CD14-positive monocyte (primary cell): ENCODE measurements around the gene MYL6B. TPM values are rescaled to one million over a fixed set of nuclear protein-coding genes. Genes with fewer than 3 reads are reported as not detected.
A peak's percentile ranks its signal among the peaks of the same experiment; 100 is the strongest.
"Not testable (repeated sequence)": the region's sequence is repeated elsewhere in the genome, so short reads cannot be mapped to it uniquely, and the experiment has no call there.

Experiments
- DNase-seq, 3 donors: peaks; one replicate each; pipeline ENCODE4 v3.0.0-alpha.2; 2011 to 2022
- H2AFZ ChIP-seq: 2 replicates; pipeline ENCODE4 v1.6.0; 2012; ENCODE audit warnings: mild to moderate bottlenecking, low read depth, low read length, inconsistent platforms; ENCODE audit not compliant: insufficient read depth, poor library complexity, severe bottlenecking
- H3K27ac ChIP-seq, 2 donors: 1 replicate in 1 of 2; 2 replicates in 1 of 2; pipeline ENCODE4 v1.5.1; 2012 to 2013; ENCODE audit warnings: low read length in 2 of 2, control low read depth in 1 of 2, inconsistent platforms in 1 of 2, low read depth in 1 of 2, mild to moderate bottlenecking in 1 of 2
- H3K27me3 ChIP-seq, 2 donors: one replicate each; pipeline versions ENCODE4 v1.6.0 to v1.6.1; 2011 to 2013; ENCODE audit warnings: low read length in 2 of 2; ENCODE audit not compliant: control insufficient read depth in 2 of 2, insufficient read depth in 2 of 2
- H3K36me3 ChIP-seq, 2 donors: replicated peaks in 1 of 2; 1 replicate in 1 of 2; 2 replicates in 1 of 2; pipeline versions ENCODE4 v1.5.1 to v1.6.1; 2012 to 2013; ENCODE audit warnings: low read length in 2 of 2, control low read depth in 1 of 2, inconsistent platforms in 1 of 2, mild to moderate bottlenecking in 1 of 2; ENCODE audit not compliant: insufficient read depth in 2 of 2, control insufficient read depth in 1 of 2
- H3K4me1 ChIP-seq, 2 donors: 1 replicate in 1 of 2; 2 replicates in 1 of 2; pipeline versions ENCODE4 v1.5.1 to v1.6.1; 2012 to 2013; ENCODE audit warnings: low read length in 2 of 2, control low read depth in 1 of 2, inconsistent platforms in 1 of 2, mild to moderate bottlenecking in 1 of 2, moderate library complexity in 1 of 2; ENCODE audit not compliant: insufficient read depth in 2 of 2, control insufficient read depth in 1 of 2
- H3K4me2 ChIP-seq: replicated peaks from 2 replicates; pipeline ENCODE3; 2012; ENCODE audit warnings: low read length, moderate library complexity, mild to moderate bottlenecking; ENCODE audit not compliant: poor library complexity, severe bottlenecking; ENCODE audit errors: extremely low read depth
- H3K4me3 ChIP-seq, 3 experiments: fragments of 200-600 bp in 1 of 3; sonication (generic) in 1 of 3; replicated peaks in 1 of 3; 1 replicate in 2 of 3; 2 replicates in 1 of 3; pipeline ENCODE4 v1.5.1; 2011 to 2013; ENCODE audit warnings: low read length in 3 of 3, mild to moderate bottlenecking in 3 of 3, control low read depth in 2 of 3, low read depth in 2 of 3, inconsistent platforms in 1 of 3, moderate library complexity in 1 of 3
- H3K79me2 ChIP-seq: 2 replicates; pipeline ENCODE4 v1.6.0; 2012; ENCODE audit warnings: mild to moderate bottlenecking, control low read depth, inconsistent platforms, low read length, moderate library complexity; ENCODE audit not compliant: insufficient read depth
- H3K9ac ChIP-seq: 2 replicates; pipeline ENCODE4 v1.6.0; 2017; ENCODE audit warnings: low read length, mild to moderate bottlenecking; ENCODE audit not compliant: insufficient read depth, poor library complexity, severe bottlenecking
- H3K9me3 ChIP-seq, 2 donors: replicated peaks in 1 of 2; 1 replicate in 1 of 2; 2 replicates in 1 of 2; pipeline versions ENCODE4 v1.5.1 to v1.6.1; 2012 to 2013; ENCODE audit warnings: low read length in 2 of 2, control low read depth in 1 of 2; ENCODE audit not compliant: control insufficient read depth in 1 of 2, insufficient read depth in 1 of 2
- H4K20me1 ChIP-seq: 2 replicates; pipeline ENCODE4 v1.6.0; 2012; ENCODE audit warnings: mild to moderate bottlenecking, low read length, control low read depth, moderate library complexity; ENCODE audit not compliant: insufficient read depth
- H3K27ac Mint-ChIP-seq, 7 donors: one replicate each; pipeline ENCODE4 v1.8.0; 2020; ENCODE audit warnings: mild to moderate bottlenecking in 7 of 7, mixed read lengths in 7 of 7, moderate library complexity in 6 of 7, inconsistent platforms in 2 of 7
- H3K27me3 Mint-ChIP-seq, 3 donors: one replicate each; pipeline ENCODE4 v1.8.0; 2021 to 2022; ENCODE audit warnings: low read depth in 3 of 3, mild to moderate bottlenecking in 3 of 3, mixed read lengths in 3 of 3, moderate library complexity in 3 of 3, inconsistent platforms in 1 of 3
- H3K36me3 Mint-ChIP-seq, 2 donors: one replicate each; pipeline ENCODE4 v1.8.0; 2020; ENCODE audit warnings: mixed read lengths in 2 of 2, inconsistent platforms in 1 of 2, mild to moderate bottlenecking in 1 of 2
- H3K4me1 Mint-ChIP-seq: one replicate; pipeline ENCODE4 v1.8.0; 2020; ENCODE audit warnings: mild to moderate bottlenecking, mixed read lengths
- H3K4me3 Mint-ChIP-seq, 2 donors: one replicate each; pipeline ENCODE4 v1.8.0; 2020; ENCODE audit warnings: mild to moderate bottlenecking in 2 of 2, mixed read lengths in 2 of 2, moderate library complexity in 1 of 2
- H3K9me3 Mint-ChIP-seq, 7 donors: one replicate each; pipeline ENCODE4 v1.8.0; 2020 to 2022; ENCODE audit warnings: mixed read lengths in 7 of 7, mild to moderate bottlenecking in 6 of 7, moderate library complexity in 6 of 7, inconsistent platforms in 2 of 7
- CTCF ChIP-seq: fragments of 200-600 bp; IDR thresholded peaks from one replicate; pipeline ENCODE4 v1.8.0; 2022; ENCODE audit warnings: antibody characterized with exemption, mild to moderate bottlenecking
- WGBS: methylation state at CpG from one replicate; pipeline ENCODE4 v1.1.5; 2013; ENCODE audit warnings: missing lambda C conversion rate; ENCODE audit not compliant: insufficient coverage; 5-methylcytosine and 5-hydroxymethylcytosine counted together
- intact Hi-C, 2 donors: fragments of 100-400 bp; cut with micrococcal nuclease; formaldehyde crosslinking; loops; one replicate each; pipeline versions ENCODE4 v1.15.0 to v1.15.1; 2023
- polyA plus RNA-seq, 3 donors: library from polyadenylated mRNA; depleted of rRNA in 1 of 3; unstranded in 2 of 3; stranded (reverse) in 1 of 3; fragments of 300-500 nt in 2 of 3; fragments of >200 nt in 1 of 3; fragmentation: Illumina TruSeq in 2 of 3; gene quantifications; 1 replicate in 2 of 3; 2 replicates in 1 of 3; pipeline ENCODE4 v1.2.3, GENCODE V29; 2012 to 2021

MYL6B gene
- polyA plus RNA-seq, 3 donors: 2.7 to 4.3 (median 4.1) TPM

- no peaks in the 10 kb centered on the region for H3K27me3 ChIP-seq
- Mint-ChIP-seq H3K36me3 (peaks cover 42 to 45% of the 10 kb centered on the region in 2 donors), H3K9me3 (no peaks in the 10 kb centered on the region), H3K27me3 (no peaks in the 10 kb centered on the region), H3K4me1 (peaks cover 29% of the 10 kb centered on the region), H3K4me3 (peak overlapping the region; percentile 95 to 98), H3K27ac (peak overlapping the region; percentile 97 to 100 (median 99))
- H3K36me3 ChIP-seq: peaks cover 34 to 38% of the 10 kb centered on the region in 2 donors
- H2AFZ ChIP-seq: peak overlapping the region; percentile 83
- peak overlapping the region in 1 of 2 donors; percentile 98 for H3K27ac ChIP-seq
- H3K4me2 ChIP-seq: peak overlapping the region; percentile 85
- WGBS: 85% methylated on average over 6 of the region's 10 CpGs
- H3K4me1 ChIP-seq: peaks cover 30 to 31% of the 10 kb centered on the region in 2 donors
- TF ChIP-seq CTCF: no peak
- H3K4me3 ChIP-seq: peak overlapping the region; percentile 88 to 97 (median 89)
- H4K20me1 ChIP-seq: peaks cover 9% of the 10 kb centered on the region
- peak overlapping the region; percentile 91 for H3K9ac ChIP-seq
- intact Hi-C loops: loop anchor here (5.0 to 10.0 kb wide), 4 partner anchors 37 to 291 kb away; partner anchors contain the start of genes RPS26 (in 2 of the 2), DNAJC14 (in 1 of the 2), MYL6B (in 1 of the 2) and RAB5B (in 1 of the 2)
- no peak for DNase-seq
- H3K79me2 ChIP-seq: peaks cover 36% of the 10 kb centered on the region
- H3K9me3 ChIP-seq: no peaks in the 10 kb centered on the region
Observed at GRCh38 chr12:56115329-56115728, 37.1 kb upstream of the MYL6B start.

DNA sequence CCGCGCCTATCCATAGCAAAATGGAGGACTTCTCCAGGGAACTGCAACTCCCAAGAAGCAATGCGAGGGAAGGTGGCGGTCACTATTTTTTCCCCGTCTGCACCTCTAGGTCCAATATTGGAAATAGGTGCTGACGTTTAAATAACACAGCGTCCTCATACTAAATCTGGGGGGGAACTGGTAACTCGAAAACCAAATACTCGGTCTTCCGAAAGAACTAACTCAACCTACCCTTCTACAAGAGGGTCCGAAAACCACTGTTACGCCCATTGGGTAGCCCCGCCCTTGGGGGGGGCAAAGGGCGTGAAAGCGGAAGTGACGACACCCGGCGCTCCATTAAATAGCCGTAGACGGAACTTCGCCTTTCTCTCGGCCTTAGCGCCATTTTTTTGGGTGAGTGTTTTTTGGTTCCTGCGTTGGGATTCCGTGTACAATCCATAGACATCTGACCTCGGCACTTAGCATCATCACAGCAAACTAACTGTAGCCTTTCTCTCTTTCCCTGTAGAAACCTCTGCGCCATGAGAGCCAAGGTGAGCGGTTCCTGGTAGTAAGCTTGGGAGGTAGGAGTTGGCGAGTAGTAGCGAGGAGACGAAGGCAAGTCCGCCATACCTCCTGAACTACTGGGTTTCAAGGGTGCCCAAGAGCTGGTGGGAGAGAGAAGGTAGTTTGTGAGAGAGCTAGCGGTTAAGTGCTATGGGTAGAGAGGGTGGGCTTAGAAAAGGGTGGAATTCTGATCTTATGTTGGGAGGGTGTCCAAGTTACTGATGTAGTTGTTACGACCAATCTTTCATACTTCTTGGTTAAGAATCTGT, 35.9 kb upstream of the MYL6B start, which contains the start of gene RPL41:
Gene RPL41 (plus strand): TSS at position 367 of the 815 bp plus-strand sequence.
- H3K27me3 Mint-ChIP-seq: no peaks in the 10 kb centered on the region
- H3K27ac Mint-ChIP-seq: peak within 1 kb of the TSS; percentile 97 to 100 (median 99)
- no peaks in the 10 kb centered on the region for H3K27me3 ChIP-seq
- no peaks in the 10 kb centered on the region for H3K9me3 ChIP-seq
- TF ChIP-seq CTCF: no peak
- H3K36me3 Mint-ChIP-seq: peaks cover 42 to 45% of the 10 kb centered on the region in 2 donors
- peak within 1 kb of the TSS; percentile 85 for H3K4me2 ChIP-seq
- H4K20me1 ChIP-seq: peaks cover 14% of the 10 kb centered on the region
- no peaks in the 10 kb centered on the region for H3K9me3 Mint-ChIP-seq
- peaks cover 34 to 38% of the 10 kb centered on the region in 2 donors for H3K36me3 ChIP-seq
- 3% methylated on average over 8 of the region's 34 CpGs for WGBS
- peak within 1 kb of the TSS; percentile 95 to 98 for H3K4me3 Mint-ChIP-seq
- intact Hi-C loops: loop anchor here (5.0 to 10.0 kb wide), 4 partner anchors 36 to 292 kb away; partner anchors contain the start of genes RPS26 (in 2 of the 2), DNAJC14 (in 1 of the 2), MYL6B (in 1 of the 2) and RAB5B (in 1 of the 2)
- DNase-seq: peak; percentile 92 to 94 (median 93)
- peak within 1 kb of the TSS; percentile 83 for H2AFZ ChIP-seq
- H3K9ac ChIP-seq: peak within 1 kb of the TSS; percentile 91
- peaks cover 31% of the 10 kb centered on the region for H3K4me1 Mint-ChIP-seq
- H3K79me2 ChIP-seq: peaks cover 47% of the 10 kb centered on the region
- H3K4me1 ChIP-seq: peaks cover 30 to 31% of the 10 kb centered on the region in 2 donors
- H3K4me3 ChIP-seq: peak within 1 kb of the TSS; percentile 88 to 97 (median 89)
- peak within 1 kb of the TSS; percentile 90 to 98 for H3K27ac ChIP-seq

DNA sequence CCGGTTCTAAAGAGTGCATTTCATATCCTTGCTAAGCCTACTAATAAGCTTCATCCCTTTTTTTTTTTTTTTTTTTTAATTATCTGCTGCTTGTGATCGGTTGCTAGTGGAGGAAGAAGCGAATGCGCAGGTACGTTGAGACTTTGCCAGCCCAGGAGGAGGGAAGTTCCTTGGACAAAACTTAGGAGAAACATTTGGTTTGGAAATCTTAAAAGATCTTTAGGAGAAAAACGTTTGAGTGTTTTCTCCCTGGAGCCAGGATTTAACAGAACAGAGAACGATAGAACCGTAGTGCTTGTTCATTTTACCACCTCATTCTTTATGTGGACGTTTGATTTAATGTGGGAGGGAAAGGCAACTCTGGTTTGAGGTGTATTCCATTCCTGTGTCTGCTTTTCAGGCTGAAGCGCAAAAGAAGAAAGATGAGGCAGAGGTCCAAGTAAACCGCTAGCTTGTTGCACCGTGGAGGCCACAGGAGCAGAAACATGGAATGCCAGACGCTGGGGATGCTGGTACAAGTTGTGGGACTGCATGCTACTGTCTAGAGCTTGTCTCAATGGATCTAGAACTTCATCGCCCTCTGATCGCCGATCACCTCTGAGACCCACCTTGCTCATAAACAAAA, 35.2 kb upstream of the MYL6B start:
- peaks cover 22% of the 10 kb centered on the region for H4K20me1 ChIP-seq
- not testable (repeated sequence) for DNase-seq, H3K9me3 Mint-ChIP-seq, H3K27me3 Mint-ChIP-seq, H2AFZ ChIP-seq, H3K9me3 ChIP-seq, H3K27me3 ChIP-seq
- Mint-ChIP-seq H3K4me3 (peak overlapping the region; percentile 95 to 98), H3K27ac (peak overlapping the region; percentile 97 to 100 (median 99)), H3K4me1 (peaks cover 33% of the 10 kb centered on the region), H3K36me3 (peaks cover 44 to 46% of the 10 kb centered on the region in 2 donors)
- peak overlapping the region; percentile 88 to 97 (median 89) for H3K4me3 ChIP-seq
- intact Hi-C loops: loop anchor here (5.0 to 10.0 kb wide), 4 partner anchors 35 to 292 kb away; partner anchors contain the start of genes RPS26 (in 2 of the 2), DNAJC14 (in 1 of the 2), MYL6B (in 1 of the 2) and RAB5B (in 1 of the 2)
- peak overlapping the region; percentile 91 for H3K9ac ChIP-seq
- peak overlapping the region; percentile 90 to 98 for H3K27ac ChIP-seq
- peak overlapping the region; percentile 85 for H3K4me2 ChIP-seq
- peaks cover 29 to 39% of the 10 kb centered on the region in 2 donors for H3K36me3 ChIP-seq
- peaks cover 30 to 31% of the 10 kb centered on the region in 2 donors for H3K4me1 ChIP-seq
- H3K79me2 ChIP-seq: peaks cover 53% of the 10 kb centered on the region
- 4% methylated on average over 4 of the region's 16 CpGs for WGBS
